Activated B cell treated with CpG ODN at 0.5 μM for 24 hours (primary cell): ENCODE data around the gene OLIG2. TPM values are rescaled to one million over a fixed set of nuclear protein-coding genes. Genes with fewer than 3 reads are reported as not detected.
A peak's percentile ranks its signal among the peaks of the same experiment; 100 is the strongest.

Experiments
- ATAC-seq: fragments of 200-7000 bp; cut with Tn5 transposase; one replicate; pipeline ENCODE4 v1.10.0; 2021; ENCODE audit warnings: low read depth, mild to moderate bottlenecking, moderate library complexity
- CTCF ChIA-PET: fragments of 350-600 bp; sonication (Branson Sonifier 250); formaldehyde crosslinking; loops from one replicate; lab custom pipeline; 2021; ENCODE audit warnings: antibody characterized with exemption; lab: Charles Lee
- POLR2A ChIA-PET: fragments of 350-600 bp; sonication (Branson Sonifier 250); formaldehyde crosslinking; loops from one replicate; lab custom pipeline; 2021; ENCODE audit warnings: antibody characterized with exemption; lab: Charles Lee
- DNase-seq: peaks from one replicate; pipeline ENCODE4 v3.0.0; 2022
- H3K27ac Mint-ChIP-seq: one replicate; pipeline ENCODE4 v1.8.0; 2020; ENCODE audit warnings: mixed read lengths
- H3K27me3 Mint-ChIP-seq: one replicate; pipeline ENCODE4 v1.8.0; 2021; ENCODE audit warnings: mixed read lengths
- H3K36me3 Mint-ChIP-seq: one replicate; pipeline ENCODE4 v1.8.0; 2021; ENCODE audit warnings: low read depth, mixed read lengths
- H3K4me1 Mint-ChIP-seq: one replicate; pipeline ENCODE4 v1.8.0; 2021; ENCODE audit warnings: mixed read lengths
- H3K4me3 Mint-ChIP-seq: one replicate; pipeline ENCODE4 v1.8.0; 2020; ENCODE audit warnings: mild to moderate bottlenecking, mixed read lengths
- H3K9me3 Mint-ChIP-seq: one replicate; pipeline ENCODE4 v1.8.0; 2020; ENCODE audit warnings: mixed read lengths
- intact Hi-C: fragments of 100-400 bp; cut with micrococcal nuclease; formaldehyde crosslinking; loops from one replicate; pipeline ENCODE4 v1.15.1; 2024
- total RNA-seq: library from RNA; stranded (reverse); gene quantifications from 2 replicates; pipeline ENCODE4 v1.2.3, GENCODE V29; 2022
- TF ChIP-seq, protein P1 (sequence below): fragments of 200-600 bp; IDR thresholded peaks from one replicate; pipeline ENCODE4 v1.8.0; 2022; ENCODE audit warnings: antibody characterized with exemption, mild to moderate bottlenecking

The OLIG2 gene
- not detected in 2 replicates for total RNA-seq

GRCh38 chr21:33025489-33026442 is at the start of gene OLIG2:
Gene OLIG2 (plus strand): TSS chr21:33025935. CDS start chr21:33026863, 928 bp downstream.
- Mint-ChIP-seq H3K9me3 (no peaks in the 10 kb centered on the region), H3K27me3 (peaks cover 64% of the 10 kb centered on the region), H3K4me1 (peaks cover 29% of the 10 kb centered on the region), H3K27ac (peak within 1 kb of the TSS; percentile 46), H3K4me3 (peak within 1 kb of the TSS; percentile 5), H3K36me3 (no peaks in the 10 kb centered on the region)
- intact Hi-C loops = loop anchor here (10.0 kb wide), 1 partner anchor 169 kb away; no protein-coding TSS in a partner anchor
- ChIA-PET POLR2A (no interaction called here), CTCF (no interaction called here)
- TF ChIP-seq, protein P1, sequence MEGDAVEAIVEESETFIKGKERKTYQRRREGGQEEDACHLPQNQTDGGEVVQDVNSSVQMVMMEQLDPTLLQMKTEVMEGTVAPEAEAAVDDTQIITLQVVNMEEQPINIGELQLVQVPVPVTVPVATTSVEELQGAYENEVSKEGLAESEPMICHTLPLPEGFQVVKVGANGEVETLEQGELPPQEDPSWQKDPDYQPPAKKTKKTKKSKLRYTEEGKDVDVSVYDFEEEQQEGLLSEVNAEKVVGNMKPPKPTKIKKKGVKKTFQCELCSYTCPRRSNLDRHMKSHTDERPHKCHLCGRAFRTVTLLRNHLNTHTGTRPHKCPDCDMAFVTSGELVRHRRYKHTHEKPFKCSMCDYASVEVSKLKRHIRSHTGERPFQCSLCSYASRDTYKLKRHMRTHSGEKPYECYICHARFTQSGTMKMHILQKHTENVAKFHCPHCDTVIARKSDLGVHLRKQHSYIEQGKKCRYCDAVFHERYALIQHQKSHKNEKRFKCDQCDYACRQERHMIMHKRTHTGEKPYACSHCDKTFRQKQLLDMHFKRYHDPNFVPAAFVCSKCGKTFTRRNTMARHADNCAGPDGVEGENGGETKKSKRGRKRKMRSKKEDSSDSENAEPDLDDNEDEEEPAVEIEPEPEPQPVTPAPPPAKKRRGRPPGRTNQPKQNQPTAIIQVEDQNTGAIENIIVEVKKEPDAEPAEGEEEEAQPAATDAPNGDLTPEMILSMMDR = no peak
- no peak for DNase-seq
- ATAC-seq = no peak

DNA sequence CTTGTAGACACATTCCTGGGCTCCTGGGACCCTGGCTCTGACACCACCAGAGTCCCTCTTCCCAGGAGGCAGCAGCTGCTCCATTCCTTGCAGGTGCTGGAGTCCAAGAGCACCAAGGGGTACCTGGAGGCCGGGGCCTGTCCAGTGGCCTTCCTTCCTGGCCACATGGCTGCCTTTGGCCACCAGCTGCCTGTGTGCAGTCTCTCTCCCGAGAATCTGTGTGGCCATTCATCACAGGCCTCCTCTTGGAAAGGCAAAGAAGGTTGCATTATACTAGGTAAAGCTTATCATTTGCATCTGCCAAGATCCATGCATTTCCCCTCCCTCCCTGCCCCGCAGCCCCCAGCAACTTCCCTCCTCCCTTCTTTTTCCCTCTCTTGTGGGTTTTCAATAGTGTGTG is 48.9 kb upstream of the OLIG2 start:
- no peak overlapping the region for H3K27ac Mint-ChIP-seq

GRCh38 chr21:32977216-32977615 is 48.5 kb upstream of the OLIG2 start:
- ATAC-seq = no peak
- no peaks in the 10 kb centered on the region for H3K36me3 Mint-ChIP-seq
- H3K27ac Mint-ChIP-seq = no peak overlapping the region
- H3K4me1 Mint-ChIP-seq = no peaks in the 10 kb centered on the region
- DNase-seq = no peak
- ChIA-PET CTCF (no interaction called here), POLR2A (no interaction called here)
- no peaks in the 10 kb centered on the region for H3K9me3 Mint-ChIP-seq
- H3K27me3 Mint-ChIP-seq = peaks cover 28% of the 10 kb centered on the region
- TF ChIP-seq, protein P1 = no peak
- H3K4me3 Mint-ChIP-seq = no peak overlapping the region
- intact Hi-C loops = no loop called here

More for the DNA sequence above, 48.9 kb upstream of the OLIG2 start:
- ATAC-seq (no peak), DNase-seq (no peak)
- Mint-ChIP-seq H3K36me3 (no peaks in the 10 kb centered on the region), H3K4me3 (no peak overlapping the region), H3K27me3 (peaks cover 27% of the 10 kb centered on the region), H3K4me1 (no peaks in the 10 kb centered on the region), H3K9me3 (no peaks in the 10 kb centered on the region)
- CTCF ChIA-PET = no interaction called here
- TF ChIP-seq, protein P1 = no peak
- intact Hi-C loops = no loop called here
- POLR2A ChIA-PET = no interaction called here

DNA sequence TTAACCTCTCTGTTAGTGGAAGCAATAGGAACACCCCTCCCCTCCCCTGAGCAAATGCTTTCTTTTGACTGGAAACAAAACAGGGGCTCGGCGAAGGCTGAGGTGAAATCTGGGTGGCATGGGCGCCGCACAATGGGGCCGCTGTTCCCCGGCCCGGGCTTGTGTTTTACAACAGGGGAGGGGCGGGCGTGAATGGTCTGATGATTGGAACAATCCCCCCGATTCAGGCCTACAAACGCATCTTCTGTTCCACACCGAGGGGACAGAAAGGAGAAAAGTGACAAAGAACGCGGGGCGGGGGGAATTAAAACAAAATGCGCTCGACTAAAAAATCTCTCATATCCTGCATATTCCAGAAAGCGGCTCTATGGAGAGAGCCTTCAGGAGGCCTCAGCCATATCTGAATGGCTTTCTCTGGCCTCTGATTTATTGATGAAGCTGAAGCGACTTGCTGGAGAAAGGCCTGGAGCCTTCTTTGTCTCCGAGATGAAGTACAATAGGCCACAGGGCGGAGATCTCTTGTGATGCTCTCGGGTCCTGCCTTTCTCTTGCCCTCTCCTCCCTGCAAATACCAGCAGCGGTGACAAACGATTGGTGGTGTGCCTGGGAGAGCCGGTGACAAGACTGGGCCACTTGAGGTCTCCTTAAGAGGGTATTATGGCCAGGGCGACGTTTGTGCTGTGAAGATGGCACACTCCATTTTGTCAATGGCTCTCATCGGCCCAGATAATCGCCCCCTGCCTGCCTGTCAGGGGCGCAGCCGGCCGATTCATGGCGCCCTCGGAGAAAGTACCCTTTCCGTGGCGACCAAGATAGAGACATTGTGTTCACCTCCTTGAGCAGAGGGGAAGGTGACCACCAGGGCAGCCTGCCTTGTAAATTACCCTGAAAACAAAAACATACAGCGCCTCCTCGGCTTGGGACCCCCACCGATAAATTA is 47.1 kb upstream of the OLIG2 start:
- TF ChIP-seq, protein P1 = no peak
- ChIA-PET POLR2A (no interaction called here), CTCF (no interaction called here)
- intact Hi-C loops = no loop called here
- Mint-ChIP-seq H3K9me3 (no peaks in the 10 kb centered on the region), H3K36me3 (no peaks in the 10 kb centered on the region), H3K4me1 (no peaks in the 10 kb centered on the region), H3K4me3 (no peak overlapping the region), H3K27ac (no peak overlapping the region), H3K27me3 (peaks cover 32% of the 10 kb centered on the region)
- no peak for DNase-seq
- ATAC-seq = no peak
